Measurements from ENCODE around the gene PIR. TPM values are rescaled to one million over a fixed set of nuclear protein-coding genes. Genes with fewer than 3 reads are reported as not detected.

Gene PIR
- total RNA-seq, 1 experiment from 2014 or later, result 29.7 TPM

GRCh38 chrX:15498741-15499140, 5.6 kb upstream of the PIR start:
- Histone ChIP-seq H2BK120ac (ENCODE audit: low read depth, low read length, poor library complexity, severe bottlenecking) (no peak overlapping the region), H3K4ac (ENCODE audit: low read depth, low read length) (no peak overlapping the region), H2BK15ac (ENCODE audit: low read depth, low read length) (no peak overlapping the region), H4K5ac (ENCODE audit: insufficient read length, low read depth, low read length) (no peak overlapping the region), H3K56ac (ENCODE audit: insufficient read length, low read depth, low read length) (no peak overlapping the region), H3K9ac (ENCODE audit: extremely low read depth, insufficient read length, low read length) (no peak overlapping the region), H3K18ac (ENCODE audit: insufficient read length, low read depth, low read length) (no peak overlapping the region), H3K4me1 (ENCODE audit: insufficient read depth, low read length) (no peaks in the 10 kb centered on the region), H2BK5ac (ENCODE audit: insufficient read length, low read length) (no peak overlapping the region), H3K9me3 (ENCODE audit: control insufficient read depth, low read depth, low read length) (no peaks in the 10 kb centered on the region), H2AK5ac (ENCODE audit: insufficient read length, low read length) (no peak overlapping the region), H3K27me3 (ENCODE audit: insufficient read depth, low read length) (no peaks in the 10 kb centered on the region), H4K91ac (ENCODE audit: insufficient read length, low read depth, low read length) (no peak overlapping the region), H4K8ac (replicated peaks; ENCODE audit: insufficient read length, low read depth, low read length) (no peak overlapping the region), H3K4me2 (ENCODE audit: insufficient read depth, insufficient read length, low read length) (no peak overlapping the region), H3K79me2 (ENCODE audit: insufficient read depth, low read length) (no peaks in the 10 kb centered on the region), H3K79me1 (ENCODE audit: insufficient read depth, low read depth, low read length, poor library complexity, severe bottlenecking) (no peaks in the 10 kb centered on the region), H3K27ac (ENCODE audit: insufficient read length, low read depth, low read length) (no peak overlapping the region), H3T11ph (ENCODE audit: low read length) (no peak overlapping the region), H2BK20ac (ENCODE audit: low read depth, low read length, poor library complexity, severe bottlenecking) (no peak overlapping the region), H3K14ac (ENCODE audit: insufficient read depth, low read length) (no peak overlapping the region), H3K23me2 (ENCODE audit: insufficient read length, low read depth, low read length, poor library complexity, severe bottlenecking) (no peaks in the 10 kb centered on the region), H2BK12ac (ENCODE audit: insufficient read length, low read depth, low read length) (no peak overlapping the region), H4K20me1 (ENCODE audit: control insufficient read depth, insufficient read depth, insufficient read length) (no peaks in the 10 kb centered on the region), H2AFZ (ENCODE audit: low read length) (no peak overlapping the region), H3K23ac (ENCODE audit: insufficient read length, low read depth, low read length) (no peak overlapping the region)
- H3K4me3 Mint-ChIP-seq, result no peak overlapping the region
- no peak overlapping the region for H3K27ac Mint-ChIP-seq
- no peaks in the 10 kb centered on the region for H3K36me3 Mint-ChIP-seq (ENCODE audit: insufficient read depth in 1 of 3, low read depth in 3 of 3)
- DNase-seq, result no peak
- no peaks in the 10 kb centered on the region for H3K9me3 Mint-ChIP-seq
- peaks cover 2% of the 10 kb centered on the region in 2 experiments for H3K4me1 Mint-ChIP-seq
- H3K27me3 Mint-ChIP-seq (ENCODE audit: low read depth), result no peaks in the 10 kb centered on the region; the same call in 1 of the 2 replicates
- TF ChIP-seq CTCF (conservative IDR thresholded peaks at IDR 0.05), result no peak
- WGBS (ENCODE audit: extremely low coverage, insufficient read length, low lambda C conversion rate), result no CpG with 5 or more reads among the region's 2 CpGs

Data from H9 (cell line).